HG02840 (cell line): ENCODE data around the gene SLC9A5.

Experiments
- ATAC-seq: cut with Tn5 transposase; IDR thresholded peaks from one replicate; pipeline ENCODE4 v1.9.1; 2021; ENCODE audit warnings: mild to moderate bottlenecking, moderate library complexity, moderate number of reproducible peaks; ENCODE audit not compliant: unreplicated experiment, low FRiP score

The SLC9A5 gene

DNA sequence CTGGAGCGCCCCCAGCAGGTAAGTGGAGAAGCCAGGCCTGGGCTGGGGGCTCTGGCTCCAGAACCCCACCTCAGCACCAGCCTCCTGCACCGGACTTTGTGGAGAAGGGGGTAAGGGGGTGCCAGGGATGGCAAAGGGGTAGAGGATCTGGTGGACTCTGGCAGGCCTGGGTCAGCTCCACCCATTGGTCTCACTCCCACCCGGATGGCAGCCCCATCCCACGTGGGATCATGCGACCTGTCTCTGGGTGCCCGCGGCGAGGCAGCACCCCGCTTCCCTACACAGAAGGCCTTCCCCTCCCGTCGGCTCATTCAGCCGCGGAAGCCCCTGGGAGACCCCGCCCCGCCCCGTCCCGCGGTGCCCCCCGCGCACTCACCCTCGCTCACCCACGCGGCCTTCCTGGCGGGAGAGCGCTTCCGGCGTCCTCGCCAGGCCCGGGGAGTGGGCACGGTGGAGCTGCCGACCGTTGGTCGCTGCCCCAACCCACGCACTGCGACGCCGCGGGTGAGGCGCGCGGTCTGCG, 30.1 kb downstream of the SLC9A5 start:
- no peak for ATAC-seq

DNA sequence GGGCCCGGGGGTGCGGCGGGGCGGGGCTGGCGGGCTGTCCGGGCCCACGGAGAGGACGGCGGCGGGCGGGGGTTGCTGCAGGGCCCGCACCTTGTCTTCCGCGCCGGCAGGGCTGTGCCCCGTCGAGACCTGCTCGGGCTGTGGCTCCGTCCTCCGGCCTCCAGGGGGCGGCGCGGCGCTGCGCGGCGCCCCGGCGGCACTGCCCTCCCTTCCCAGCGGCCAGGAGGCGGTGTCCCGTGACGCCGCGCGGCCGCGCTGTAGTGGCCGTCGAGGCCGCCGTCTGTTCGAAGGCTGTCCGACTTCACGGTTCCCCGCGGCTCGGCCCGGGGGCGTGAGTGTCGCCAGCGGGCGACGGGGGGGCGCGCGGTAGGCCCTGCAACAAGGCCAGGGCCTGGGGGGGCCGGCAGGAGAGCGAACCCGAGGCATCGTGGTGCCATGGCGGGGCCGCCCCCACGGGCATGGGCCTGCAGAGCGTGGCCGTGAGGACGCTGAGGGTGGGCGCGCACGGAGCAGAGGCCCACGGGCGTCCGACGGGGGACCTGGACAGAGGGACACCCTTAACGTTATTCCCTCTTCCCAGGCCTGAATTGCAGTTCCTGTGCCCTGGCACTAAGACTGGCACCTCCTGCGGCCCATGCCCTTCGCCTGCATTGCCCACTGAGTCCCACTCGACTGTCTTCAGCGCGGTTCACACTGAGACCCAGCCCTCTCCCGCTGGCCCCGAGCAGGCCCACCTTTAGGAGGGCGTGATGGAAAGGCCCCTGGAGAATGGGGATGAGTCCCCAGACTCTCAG, 30.7 kb downstream of the SLC9A5 start, which contains the start of gene PLEKHG4:
Gene PLEKHG4 (plus strand): TSS at position 237 of the 794 bp plus-strand sequence. CDS start 513 bp downstream, at position 750.
- no peak for ATAC-seq

DNA sequence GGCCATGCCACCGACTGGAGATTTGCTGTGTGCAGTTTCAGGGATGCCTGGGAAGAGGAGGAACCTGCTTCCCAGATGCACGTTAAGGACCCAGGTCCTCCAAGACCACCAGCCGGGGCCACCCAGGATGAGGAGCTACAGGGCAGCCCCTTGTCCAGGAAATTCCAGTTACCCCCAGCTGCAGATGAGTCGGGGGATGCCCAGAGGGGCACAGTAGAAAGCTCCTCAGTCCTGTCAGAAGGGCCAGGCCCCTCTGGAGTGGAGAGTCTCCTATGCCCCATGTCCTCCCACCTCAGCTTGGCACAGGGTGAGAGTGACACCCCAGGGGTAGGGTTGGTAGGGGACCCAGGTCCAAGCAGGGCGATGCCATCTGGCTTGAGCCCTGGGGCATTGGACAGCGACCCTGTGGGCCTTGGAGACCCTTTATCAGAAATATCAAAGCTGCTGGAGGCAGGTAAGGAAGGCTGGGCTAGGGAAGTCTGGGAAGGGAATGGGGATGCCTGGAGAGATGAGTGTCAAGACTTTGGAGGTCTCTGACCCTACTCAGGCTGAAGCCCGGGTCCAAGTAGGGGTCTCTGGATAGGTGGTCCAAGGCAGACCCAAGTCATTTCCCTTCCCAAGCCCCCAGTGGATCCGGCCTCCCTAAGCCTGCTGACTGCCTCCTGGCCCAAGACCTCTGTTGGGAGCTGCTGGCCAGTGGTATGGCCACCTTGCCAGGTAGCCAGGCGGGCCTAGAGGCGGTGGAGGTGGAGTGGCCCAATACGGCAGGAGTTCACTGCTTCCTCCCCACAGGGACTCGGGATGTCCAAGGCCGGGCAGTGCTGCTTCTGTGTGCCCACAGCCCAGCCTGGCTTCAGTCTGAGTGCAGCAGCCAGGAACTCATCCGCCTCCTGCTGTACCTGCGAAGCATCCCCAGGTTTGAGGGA, 31.6 kb downstream of the SLC9A5 start:
- ATAC-seq = no peak

DNA sequence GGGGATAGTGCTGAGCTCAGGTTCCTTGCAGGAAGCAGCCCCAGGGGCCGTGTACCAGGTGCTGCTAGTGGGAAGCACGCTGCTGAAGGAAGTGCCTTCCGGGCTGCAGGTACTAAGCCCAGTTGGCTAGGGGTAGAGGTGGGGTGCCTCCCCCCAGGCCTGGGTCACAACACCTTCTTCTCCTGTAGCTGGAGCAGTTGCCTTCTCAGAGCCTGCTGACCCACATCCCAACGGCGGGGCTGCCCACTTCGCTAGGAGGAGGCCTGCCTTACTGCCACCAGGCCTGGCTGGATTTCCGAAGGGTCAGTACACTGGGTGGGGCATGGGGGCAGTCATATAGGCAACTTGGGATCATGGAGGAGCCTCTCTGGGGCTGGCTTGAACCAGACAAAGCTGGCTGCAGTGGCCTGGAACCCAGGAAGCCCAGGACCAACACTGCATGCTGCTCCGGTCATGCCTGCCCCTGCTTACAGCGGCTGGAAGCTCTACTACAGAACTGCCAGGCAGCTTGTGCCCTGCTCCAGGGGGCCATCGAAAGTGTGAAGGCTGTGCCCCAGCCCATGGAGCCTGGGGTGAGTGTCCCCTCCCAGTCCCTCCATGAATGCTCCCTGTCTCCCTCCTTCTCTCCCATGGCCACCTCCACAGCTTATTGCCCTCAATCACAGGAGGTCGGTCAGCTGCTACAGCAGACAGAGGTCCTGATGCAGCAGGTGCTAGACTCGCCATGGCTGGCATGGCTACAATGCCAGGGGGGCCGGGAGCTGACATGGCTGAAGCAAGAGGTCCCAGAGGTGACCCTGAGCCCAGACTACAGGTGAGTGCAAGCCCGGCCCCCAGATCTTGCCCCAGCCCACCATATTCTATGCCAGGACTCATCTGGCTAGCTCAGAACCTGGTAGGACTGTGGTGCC, 33.0 kb downstream of the SLC9A5 start:
- no peak for ATAC-seq

DNA sequence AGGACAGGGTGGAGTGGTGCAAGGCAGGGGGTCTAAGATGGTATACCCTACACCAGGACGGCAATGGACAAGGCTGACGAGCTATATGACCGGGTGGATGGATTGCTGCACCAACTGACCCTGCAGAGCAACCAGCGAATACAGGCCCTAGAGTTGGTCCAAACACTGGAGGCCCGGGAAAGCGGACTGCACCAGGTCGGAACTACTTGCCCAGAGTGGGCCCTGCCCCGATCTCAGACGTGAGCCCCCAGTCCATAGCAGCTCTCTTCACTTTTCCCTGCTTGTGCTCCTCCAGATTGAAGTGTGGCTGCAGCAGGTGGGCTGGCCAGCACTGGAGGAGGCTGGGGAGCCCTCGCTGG, 33.6 kb downstream of the SLC9A5 start:
- ATAC-seq = no peak

DNA sequence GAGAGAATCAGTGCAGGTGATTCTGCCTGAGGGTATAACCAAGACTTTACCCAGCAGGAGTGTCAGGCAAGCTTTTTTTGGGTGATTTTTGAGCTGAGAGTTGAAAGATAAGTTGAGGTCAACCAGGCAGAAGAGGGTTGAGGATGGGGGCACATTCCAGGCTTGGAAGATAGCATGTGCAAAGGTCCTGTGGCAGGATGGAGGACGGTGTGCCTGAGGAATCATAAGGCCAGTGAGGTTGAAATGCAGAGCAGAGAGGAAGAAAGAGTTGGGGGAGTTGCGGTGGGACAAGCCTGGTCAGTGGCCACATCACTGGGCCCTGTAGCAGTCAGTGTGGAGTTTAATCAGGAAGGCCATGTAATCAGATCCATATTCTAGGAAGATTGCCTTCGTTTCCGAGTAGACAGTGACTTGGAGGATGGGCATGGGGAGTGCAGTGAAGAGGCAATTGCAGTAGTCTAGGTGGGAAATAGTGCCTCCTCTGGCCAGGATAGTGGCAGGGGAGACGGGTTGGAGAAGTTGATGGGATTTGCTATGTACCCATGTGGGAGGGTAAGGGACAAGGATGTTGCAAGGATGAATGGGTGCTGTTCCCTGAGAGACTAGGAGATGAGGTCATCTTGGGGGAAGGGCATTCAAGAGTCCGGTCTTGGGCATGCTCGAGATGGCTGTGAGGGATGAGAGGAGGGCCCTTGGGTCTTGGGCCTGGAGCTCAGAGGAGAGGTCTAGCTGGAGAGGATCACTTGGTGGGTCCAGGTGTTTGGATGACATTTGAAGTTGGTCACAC, 34.5 kb downstream of the SLC9A5 start:
- ATAC-seq = no peak

DNA sequence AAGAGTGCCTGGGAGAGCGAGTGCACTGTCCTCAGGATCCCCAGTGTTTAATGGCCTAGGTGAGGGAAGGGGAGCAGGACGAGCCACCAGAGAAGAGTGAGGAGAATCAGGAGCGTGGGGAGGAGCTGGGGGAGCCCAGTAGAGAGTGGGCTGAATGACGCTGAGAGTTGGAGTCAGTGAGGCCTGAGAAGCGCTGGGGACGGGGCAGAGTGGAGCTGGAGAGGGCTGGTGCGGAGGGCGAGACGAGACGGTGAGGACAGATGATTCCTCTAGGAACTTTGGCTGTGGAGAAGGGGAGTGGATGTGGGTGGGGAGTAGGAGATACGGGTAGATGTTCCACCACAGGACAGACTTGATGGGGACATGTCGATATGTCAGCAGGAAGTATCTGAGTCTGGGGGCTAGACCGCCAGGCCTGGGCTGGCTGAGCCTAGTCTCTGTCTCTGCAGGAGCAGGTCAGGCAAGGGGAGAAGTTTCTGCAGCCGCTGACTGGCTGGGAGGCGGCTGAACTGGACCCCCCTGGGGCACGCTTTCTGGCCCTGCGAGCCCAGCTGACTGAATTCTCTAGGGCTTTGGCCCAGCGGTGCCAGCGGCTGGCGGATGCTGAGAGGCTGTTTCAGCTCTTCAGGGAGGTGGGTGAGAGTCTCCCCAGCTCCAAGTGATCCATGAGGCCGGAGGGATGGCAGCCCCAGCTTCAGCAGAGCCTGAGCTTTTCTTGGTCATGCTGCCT, 35.2 kb downstream of the SLC9A5 start:
- ATAC-seq = no peak

DNA sequence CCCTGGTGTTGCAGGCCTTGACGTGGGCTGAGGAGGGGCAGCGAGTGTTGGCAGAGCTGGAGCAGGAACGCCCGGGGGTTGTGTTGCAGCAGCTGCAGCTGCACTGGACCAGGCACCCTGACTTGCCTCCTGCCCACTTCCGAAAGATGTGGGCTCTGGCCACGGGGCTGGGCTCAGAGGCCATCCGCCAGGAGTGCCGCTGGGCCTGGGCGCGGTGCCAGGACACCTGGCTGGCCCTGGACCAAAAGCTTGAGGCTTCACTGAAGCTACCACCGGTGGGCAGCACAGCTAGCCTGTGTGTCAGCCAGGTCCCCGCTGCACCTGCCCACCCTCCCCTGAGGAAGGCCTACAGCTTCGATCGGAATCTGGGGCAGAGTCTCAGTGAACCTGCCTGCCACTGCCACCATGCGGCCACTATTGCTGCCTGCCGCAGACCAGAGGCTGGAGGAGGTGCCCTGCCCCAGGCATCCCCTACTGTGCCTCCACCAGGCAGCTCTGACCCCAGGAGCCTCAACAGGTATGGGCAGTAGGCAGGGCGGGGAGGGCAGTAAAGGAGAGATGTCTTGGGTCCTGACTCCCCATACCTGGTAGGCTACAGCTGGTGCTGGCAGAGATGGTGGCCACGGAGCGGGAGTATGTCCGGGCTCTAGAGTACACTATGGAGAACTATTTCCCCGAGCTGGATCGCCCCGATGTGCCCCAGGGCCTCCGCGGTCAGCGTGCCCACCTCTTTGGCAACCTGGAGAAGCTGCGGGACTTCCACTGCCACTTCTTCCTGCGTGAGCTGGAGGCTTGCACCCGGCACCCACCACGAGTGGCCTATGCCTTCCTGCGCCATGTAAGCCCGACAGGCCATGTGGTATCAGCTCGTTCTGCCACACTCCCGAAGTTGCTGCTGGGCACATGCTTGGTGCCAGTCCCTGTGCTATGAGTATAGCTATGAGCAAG, 36.2 kb downstream of the SLC9A5 start:
- ATAC-seq = no peak

DNA sequence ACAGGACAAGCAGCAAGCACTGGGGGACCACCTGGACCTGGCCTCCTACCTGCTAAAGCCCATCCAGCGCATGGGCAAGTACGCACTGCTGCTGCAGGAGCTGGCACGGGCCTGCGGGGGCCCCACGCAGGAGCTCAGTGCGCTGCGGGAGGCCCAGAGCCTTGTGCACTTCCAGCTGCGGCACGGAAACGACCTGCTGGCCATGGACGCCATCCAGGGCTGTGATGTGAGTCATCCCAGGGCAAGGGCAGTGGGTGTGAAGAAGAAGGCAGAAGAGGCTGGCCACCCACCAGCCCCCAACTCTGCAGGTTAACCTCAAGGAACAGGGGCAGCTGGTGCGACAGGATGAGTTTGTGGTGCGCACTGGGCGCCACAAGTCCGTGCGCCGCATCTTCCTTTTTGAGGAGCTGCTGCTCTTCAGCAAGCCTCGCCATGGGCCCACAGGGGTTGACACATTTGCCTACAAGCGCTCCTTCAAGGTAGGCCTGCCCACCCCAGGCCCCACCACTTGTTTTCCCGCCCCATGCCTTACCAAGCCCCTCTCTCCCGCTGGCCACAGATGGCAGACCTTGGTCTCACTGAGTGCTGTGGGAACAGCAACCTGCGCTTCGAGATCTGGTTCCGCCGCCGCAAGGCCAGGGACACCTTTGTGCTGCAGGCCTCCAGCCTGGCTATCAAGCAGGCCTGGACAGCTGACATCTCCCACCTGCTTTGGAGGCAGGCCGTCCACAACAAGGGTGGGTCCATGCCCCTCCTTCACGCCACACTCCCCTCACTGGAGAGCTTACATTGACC, 37.9 kb downstream of the SLC9A5 start:
- ATAC-seq = no peak

DNA sequence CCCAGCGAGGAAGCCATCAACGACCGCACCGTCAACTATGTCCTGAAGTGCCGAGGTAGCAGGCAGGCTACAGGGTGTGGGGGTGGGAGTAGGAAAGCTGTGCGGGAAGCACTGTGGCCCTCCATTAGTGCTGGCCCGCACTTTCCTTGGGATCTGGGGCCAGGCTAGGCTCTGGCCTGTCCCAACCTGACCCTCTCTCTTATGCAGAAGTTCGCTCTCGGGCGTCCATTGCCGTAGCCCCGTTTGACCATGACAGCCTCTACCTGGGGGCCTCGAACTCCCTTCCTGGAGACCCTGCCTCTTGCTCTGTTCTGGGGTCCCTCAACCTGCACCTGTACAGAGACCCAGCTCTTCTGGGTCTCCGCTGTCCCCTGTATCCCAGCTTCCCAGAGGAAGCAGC, 39.2 kb downstream of the SLC9A5 start:
- ATAC-seq = no peak

DNA sequence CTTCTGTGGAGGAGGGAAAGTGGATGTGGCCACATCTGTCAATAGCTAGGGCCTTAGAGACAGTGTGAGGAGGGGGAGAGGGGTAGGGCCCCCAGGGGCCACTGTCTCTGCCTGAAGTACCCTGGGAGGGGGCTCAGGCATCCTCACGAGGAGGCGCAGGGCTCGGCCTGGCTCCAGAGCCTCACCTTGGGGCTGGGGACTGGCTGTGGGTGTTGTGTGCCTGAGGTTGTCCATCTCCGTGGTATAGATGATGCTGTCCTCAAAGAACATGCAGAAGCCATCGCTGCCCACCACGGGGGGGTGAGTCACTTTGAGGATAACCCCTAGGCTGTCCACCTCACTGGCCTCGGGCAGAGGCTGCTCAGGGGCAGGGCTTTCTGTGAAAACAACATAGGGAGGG, 42.7 kb downstream of the SLC9A5 start:
- ATAC-seq = no peak

DNA sequence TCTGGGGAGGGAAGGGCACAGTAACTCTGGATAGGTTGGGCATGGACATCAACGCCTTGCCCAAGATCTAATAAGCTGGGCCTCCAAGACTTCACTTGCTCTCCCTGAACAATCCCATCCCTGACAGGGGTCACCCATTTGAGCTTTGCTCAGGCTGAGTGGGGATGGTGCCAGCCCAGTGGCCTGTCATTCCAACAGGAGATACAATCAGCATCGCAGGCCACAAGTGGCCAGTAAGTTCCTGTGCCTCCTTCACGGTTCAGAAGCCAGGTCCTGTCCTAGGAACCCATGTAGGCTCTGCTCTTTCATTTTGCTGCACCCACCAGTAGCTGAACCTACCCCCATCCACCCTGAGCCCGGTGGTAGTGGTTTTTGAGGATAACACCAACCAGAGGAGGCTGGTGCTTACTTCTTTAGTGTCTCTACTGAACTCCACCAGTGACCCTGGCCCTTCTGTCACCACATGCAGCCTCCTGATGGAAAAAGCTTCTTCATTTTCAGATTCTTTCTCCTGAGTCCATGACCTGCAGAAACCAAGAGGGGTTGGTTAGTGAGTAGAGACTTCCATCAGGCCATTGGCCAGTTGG, 45.5 kb downstream of the SLC9A5 start:
- no peak for ATAC-seq

DNA sequence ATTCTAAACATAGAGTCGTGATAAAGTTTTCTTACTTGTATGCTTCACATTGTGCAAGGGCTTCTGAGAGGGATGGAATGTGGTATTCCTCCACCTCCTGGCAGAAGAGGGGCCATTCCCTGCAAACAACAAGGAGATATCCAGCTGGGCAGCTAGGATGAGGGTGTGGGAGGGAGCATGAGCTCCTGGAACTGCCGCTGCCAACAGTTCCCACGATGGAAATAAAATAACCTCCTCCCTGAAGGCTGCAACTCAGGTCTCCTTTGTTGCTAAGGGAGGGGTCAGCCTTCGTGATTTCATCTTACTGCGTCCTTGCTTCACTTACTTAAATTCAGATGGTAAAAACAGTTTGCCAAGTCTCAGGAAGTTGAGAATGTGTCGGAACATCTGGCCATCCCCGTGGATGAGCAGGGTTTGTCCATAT, 46.2 kb downstream of the SLC9A5 start:
- ATAC-seq = no peak

DNA sequence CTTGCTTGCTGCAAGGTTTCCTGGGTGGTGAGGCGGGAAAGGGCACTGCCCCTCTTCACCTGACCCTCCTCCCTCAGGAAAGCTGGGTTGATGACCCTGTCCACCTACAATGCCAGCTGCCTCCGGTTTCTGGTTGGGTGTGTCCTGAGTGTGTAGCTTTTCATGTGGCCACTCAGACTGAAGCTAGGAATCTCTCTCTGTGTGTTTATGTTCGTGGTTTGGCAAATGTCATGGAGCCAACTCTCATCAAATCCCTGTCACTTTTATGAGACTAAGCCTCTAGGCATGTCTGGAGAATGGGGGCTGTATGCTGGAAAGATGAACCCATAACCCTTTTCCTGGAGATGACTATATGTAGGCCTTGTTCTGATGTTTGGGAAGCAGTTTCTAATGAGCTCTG, 47.6 kb downstream of the SLC9A5 start:
- no peak for ATAC-seq

DNA sequence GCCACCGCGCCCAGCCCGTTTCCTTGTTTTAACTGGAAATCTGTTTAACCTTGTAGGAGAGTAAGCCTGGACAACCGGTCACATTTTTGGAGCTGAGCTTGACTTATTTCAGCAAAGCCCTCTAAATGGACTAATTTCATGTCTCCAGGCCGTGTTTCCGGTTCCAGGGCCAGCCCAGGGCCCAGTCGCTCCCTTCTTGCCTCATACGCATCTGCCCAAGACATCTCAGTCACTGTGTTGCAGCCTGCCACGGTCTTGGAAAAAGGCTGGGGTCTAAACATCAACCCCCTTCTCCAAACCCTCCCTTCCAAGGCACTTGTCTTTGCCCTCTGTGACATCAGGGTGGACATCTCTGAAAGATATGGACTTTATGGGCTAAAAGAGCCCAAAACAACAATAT, 49.5 kb downstream of the SLC9A5 start:
- ATAC-seq = no peak

DNA sequence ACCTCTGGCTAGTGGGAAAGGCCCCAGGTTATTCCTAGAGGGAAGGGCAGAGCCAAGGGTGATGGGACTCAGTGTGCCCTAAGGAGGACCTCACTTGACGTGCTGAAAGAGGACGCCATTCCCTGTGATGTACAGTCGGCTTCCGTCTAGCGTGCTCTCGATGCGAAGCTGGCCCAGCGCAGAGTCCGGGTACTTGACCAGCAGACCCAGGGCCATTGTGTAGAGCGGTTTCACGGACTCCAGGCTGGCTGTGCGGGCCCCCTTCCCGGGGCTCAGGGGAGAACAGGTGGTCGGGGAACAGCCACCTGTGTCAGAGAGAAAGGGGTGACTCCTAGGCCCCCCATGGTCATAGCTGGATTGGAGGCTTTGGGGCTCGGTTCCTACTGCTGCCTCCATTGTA, 50.5 kb downstream of the SLC9A5 start:
- no peak for ATAC-seq
